ENCODE measurements around the gene HSF4.

The HSF4 gene

GRCh38 chr16:67202426-67202825 is 37.9 kb downstream of the HSF4 start:
- TF ChIP-seq CTCF (IDR thresholded peaks at IDR 0.05; ENCODE audit: low read depth, low read length), result no peak
- H3K4me3 ChIP-seq (ENCODE audit: low read depth, low read length), result no peak overlapping the region

GRCh38 chr16:67202956-67203493 is 38.5 kb downstream of the HSF4 start:
- no peak overlapping the region for H3K4me3 ChIP-seq (ENCODE audit: low read depth, low read length)

DNA sequence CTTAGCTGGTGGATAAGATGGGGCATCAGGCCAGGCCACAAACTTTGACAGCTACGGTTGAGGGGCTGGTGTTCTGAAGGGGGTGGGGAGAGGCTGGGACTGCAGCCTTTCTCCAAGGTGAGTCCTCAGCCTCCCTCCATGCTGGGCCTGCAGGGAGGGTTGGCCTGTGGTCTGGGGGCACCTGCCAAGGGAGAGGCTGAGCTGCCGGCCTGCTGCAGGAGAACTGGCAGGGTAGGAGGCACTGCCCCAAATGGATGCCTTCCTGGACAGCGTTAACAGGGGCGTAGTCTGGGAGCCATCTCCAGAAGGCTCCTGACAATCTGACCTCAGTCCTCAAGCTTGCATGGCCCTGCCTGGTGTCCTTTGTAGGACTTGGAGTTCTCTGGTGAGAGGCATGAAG is 39.5 kb downstream of the HSF4 start:
- no peak overlapping the region for H3K4me3 ChIP-seq (ENCODE audit: low read depth, low read length)
- TF ChIP-seq CTCF (IDR thresholded peaks at IDR 0.05; ENCODE audit: low read depth, low read length), result no peak

More at GRCh38 chr16:67202956-67203493, 38.5 kb downstream of the HSF4 start:
- no peak for TF ChIP-seq CTCF (IDR thresholded peaks at IDR 0.05; ENCODE audit: low read depth, low read length)

DNA sequence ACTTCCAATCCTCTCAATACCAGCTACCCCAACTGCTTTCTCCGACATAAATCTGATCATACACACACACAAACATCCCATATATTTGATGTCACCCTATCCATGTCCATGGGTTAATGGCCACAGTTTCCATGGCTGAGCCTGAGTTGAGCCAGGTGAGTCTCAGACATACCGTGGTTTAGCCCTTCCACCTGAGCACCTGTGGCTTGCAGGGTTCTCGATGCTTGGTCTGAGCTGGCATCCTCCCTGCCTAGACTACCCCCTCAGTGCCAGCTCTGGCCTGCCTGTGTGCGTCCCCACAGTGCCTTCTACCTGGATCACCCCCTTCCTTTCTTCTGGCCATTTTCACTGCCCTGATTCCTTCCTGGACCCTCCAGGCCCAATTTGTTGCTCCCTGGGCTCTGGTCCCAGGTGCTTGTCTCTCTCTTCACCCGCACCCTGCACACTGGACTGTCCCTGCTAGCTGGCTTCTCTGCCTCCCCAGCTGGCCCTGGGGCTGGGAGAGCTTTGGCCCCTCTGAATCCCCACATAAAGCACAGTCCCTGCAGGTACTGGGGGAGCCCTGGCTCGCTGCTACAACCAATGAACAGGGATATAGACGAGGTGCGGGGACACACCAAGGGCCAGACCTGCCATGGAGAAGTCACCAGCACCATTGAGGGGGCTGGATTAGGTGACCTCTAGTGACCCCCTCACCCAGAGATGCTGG is 41.7 kb downstream of the HSF4 start:
- TF ChIP-seq CTCF (IDR thresholded peaks at IDR 0.05; ENCODE audit: low read depth, low read length), result no peak
- no peak overlapping the region for H3K4me3 ChIP-seq (ENCODE audit: low read depth, low read length)

DNA sequence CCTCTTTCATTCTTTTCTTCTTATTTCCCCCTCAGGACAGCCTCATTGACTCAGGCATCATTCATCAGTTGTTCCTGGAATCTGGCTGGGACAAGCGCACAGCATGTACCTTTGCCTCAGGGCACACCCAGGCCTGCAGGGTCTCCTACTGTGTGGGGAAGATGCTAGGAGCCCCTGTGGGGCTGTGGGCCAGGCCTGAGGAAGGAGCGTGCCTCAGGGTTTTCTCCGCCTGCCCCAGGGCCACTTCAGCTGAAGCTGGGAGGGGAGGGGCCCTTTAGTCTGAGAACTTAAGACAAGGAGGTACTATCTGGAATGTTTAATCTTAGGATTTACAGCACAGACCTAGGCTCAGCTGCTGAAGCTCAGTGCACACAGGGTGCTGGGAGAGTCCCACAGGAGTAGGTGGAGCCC is 42.3 kb downstream of the HSF4 start:
- no peak for TF ChIP-seq CTCF (IDR thresholded peaks at IDR 0.05; ENCODE audit: low read depth, low read length)

GRCh38 chr16:67207249-67208091 is 42.9 kb downstream of the HSF4 start:
- H3K4me3 ChIP-seq (ENCODE audit: low read depth, low read length), result no peak overlapping the region

More for the DNA sequence above, 42.3 kb downstream of the HSF4 start:
- H3K4me3 ChIP-seq (ENCODE audit: low read depth, low read length), result no peak overlapping the region

More at GRCh38 chr16:67207249-67208091, 42.9 kb downstream of the HSF4 start:
- no peak for TF ChIP-seq CTCF (IDR thresholded peaks at IDR 0.05; ENCODE audit: low read depth, low read length)

Measured in WI38 (cell line).